Panc1 (cell line): ENCODE measurements around the gene DLGAP1.
A peak's percentile ranks its signal among the peaks of the same experiment; 100 is the strongest.

Source experiments
- POLR2AphosphoS5 ChIP-seq: IDR thresholded peaks from 2 replicates; pipeline ENCODE4 v1.6.1; 2012; ENCODE audit warnings: mild to moderate bottlenecking, low read depth, low read length, moderate library complexity
- SIN3A ChIP-seq: IDR thresholded peaks from 2 replicates; pipeline ENCODE4 v1.6.1; 2012; ENCODE audit warnings: low read depth, mild to moderate bottlenecking, low read length, moderate library complexity, borderline replicate concordance; ENCODE audit not compliant: insufficient read depth
- TF ChIP-seq, protein P1 (sequence below): fragments of 450-650 bp; IDR thresholded peaks from 2 replicates; pipeline ENCODE4 v1.5.1; 2017; ENCODE audit warnings: mild to moderate bottlenecking

DNA sequence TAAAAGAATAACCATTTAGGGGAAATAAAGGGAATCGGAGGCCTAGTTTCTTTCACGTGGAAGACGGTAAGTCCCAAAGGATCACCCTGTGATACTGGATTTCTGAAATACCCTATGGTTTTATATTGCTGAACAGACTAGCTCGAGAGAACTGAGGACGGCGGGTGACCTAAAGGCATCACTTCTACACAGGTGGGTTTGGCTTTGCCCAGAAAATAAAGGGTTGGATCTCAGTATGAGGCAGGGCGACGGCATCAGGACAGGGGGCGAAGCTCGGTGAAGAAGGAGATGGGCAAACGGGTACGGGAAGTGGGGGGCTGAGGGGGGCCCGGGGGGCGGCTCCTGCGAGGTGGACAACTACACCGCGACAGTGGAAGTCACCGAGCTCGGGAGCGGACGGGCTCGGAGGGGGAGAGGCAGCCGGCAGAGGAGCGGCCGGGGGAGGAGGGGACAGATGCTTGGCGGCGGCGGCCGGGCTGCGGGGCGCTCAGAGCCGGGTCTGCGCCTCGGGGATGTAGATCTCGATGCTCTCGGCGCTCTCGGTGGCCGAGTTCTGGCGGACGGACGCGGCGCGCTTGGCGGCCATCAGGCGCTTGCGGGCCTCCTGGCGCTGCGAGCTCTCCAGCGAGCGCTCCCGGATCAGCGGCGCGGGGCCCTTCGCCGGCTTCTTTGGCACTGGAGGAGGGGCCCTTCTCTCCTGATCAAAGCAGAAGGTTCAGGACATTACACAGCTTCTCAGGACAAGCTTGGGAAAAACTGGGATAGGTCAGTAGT, 956.2 kb downstream of the DLGAP1 start:
- TF ChIP-seq, protein P1, sequence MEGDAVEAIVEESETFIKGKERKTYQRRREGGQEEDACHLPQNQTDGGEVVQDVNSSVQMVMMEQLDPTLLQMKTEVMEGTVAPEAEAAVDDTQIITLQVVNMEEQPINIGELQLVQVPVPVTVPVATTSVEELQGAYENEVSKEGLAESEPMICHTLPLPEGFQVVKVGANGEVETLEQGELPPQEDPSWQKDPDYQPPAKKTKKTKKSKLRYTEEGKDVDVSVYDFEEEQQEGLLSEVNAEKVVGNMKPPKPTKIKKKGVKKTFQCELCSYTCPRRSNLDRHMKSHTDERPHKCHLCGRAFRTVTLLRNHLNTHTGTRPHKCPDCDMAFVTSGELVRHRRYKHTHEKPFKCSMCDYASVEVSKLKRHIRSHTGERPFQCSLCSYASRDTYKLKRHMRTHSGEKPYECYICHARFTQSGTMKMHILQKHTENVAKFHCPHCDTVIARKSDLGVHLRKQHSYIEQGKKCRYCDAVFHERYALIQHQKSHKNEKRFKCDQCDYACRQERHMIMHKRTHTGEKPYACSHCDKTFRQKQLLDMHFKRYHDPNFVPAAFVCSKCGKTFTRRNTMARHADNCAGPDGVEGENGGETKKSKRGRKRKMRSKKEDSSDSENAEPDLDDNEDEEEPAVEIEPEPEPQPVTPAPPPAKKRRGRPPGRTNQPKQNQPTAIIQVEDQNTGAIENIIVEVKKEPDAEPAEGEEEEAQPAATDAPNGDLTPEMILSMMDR = no peak
- TF ChIP-seq POLR2AphosphoS5 (0 out of 2 replicates have a peak, but pooled peaks have one; percentile 5), SIN3A (0 out of 2 replicates have a peak, but pooled peaks have one; percentile 32)
